Measurements from ENCODE around the gene IFT43.

IFT43 gene

GRCh38 chr14:76093077-76093476, 107.5 kb downstream of the IFT43 start:
- H3K9me3 Mint-ChIP-seq, result no peaks in the 10 kb centered on the region
- no peak for ATAC-seq

GRCh38 chr14:76096257-76096656, 110.7 kb downstream of the IFT43 start:
- Mint-ChIP-seq H3K4me1 (no peaks in the 10 kb centered on the region), H3K27ac (no peak overlapping the region), H3K9me3 (no peaks in the 10 kb centered on the region), H3K36me3 (no peaks in the 10 kb centered on the region), H3K27me3 (peaks cover 20% of the 10 kb centered on the region), H3K4me3 (no peak overlapping the region)
- ATAC-seq, result no peak

More at GRCh38 chr14:76093077-76093476, 107.5 kb downstream of the IFT43 start:
- Mint-ChIP-seq H3K4me3 (no peak overlapping the region), H3K27me3 (no peaks in the 10 kb centered on the region), H3K4me1 (no peaks in the 10 kb centered on the region), H3K36me3 (no peaks in the 10 kb centered on the region), H3K27ac (no peak overlapping the region)

- H3K4me1 Mint-ChIP-seq, result no peaks in the 10 kb centered on the region
- H3K36me3 Mint-ChIP-seq, result no peaks in the 10 kb centered on the region
- H3K4me3 Mint-ChIP-seq, result no peak overlapping the region
- peaks cover 33% of the 10 kb centered on the region for H3K27me3 Mint-ChIP-seq
- H3K27ac Mint-ChIP-seq, result no peak overlapping the region
- no peak for ATAC-seq
- H3K9me3 Mint-ChIP-seq, result no peaks in the 10 kb centered on the region
Measured at GRCh38 chr14:76097547-76097946, 112.0 kb downstream of the IFT43 start.

- no peak for ATAC-seq
Measured at GRCh38 chr14:76098047-76098446, 112.5 kb downstream of the IFT43 start.

GRCh38 chr14:76098916-76099675, 113.5 kb downstream of the IFT43 start:
- Mint-ChIP-seq H3K27me3 (peaks cover 47% of the 10 kb centered on the region), H3K36me3 (no peaks in the 10 kb centered on the region), H3K9me3 (no peaks in the 10 kb centered on the region), H3K27ac (no peak overlapping the region), H3K4me3 (no peak overlapping the region), H3K4me1 (no peaks in the 10 kb centered on the region)
- no peak for ATAC-seq

More at GRCh38 chr14:76098047-76098446, 112.5 kb downstream of the IFT43 start:
- peaks cover 36% of the 10 kb centered on the region for H3K27me3 Mint-ChIP-seq
- no peak overlapping the region for H3K27ac Mint-ChIP-seq
- H3K9me3 Mint-ChIP-seq, result no peaks in the 10 kb centered on the region
- H3K36me3 Mint-ChIP-seq, result no peaks in the 10 kb centered on the region
- no peak overlapping the region for H3K4me3 Mint-ChIP-seq
- no peaks in the 10 kb centered on the region for H3K4me1 Mint-ChIP-seq

GRCh38 chr14:76100236-76100635, 114.7 kb downstream of the IFT43 start:
- no peak for ATAC-seq
- Mint-ChIP-seq H3K36me3 (no peaks in the 10 kb centered on the region), H3K4me1 (no peaks in the 10 kb centered on the region), H3K9me3 (no peaks in the 10 kb centered on the region), H3K27ac (no peak overlapping the region), H3K4me3 (no peak overlapping the region), H3K27me3 (peaks cover 58% of the 10 kb centered on the region)

GRCh38 chr14:76101391-76102379, 116.1 kb downstream of the IFT43 start:
- Mint-ChIP-seq H3K4me1 (no peaks in the 10 kb centered on the region), H3K27me3 (peaks cover 73% of the 10 kb centered on the region), H3K36me3 (no peaks in the 10 kb centered on the region), H3K9me3 (no peaks in the 10 kb centered on the region), H3K4me3 (no peak overlapping the region), H3K27ac (no peak overlapping the region)
- ATAC-seq, result no peak

GRCh38 chr14:76104802-76105355, 119.3 kb downstream of the IFT43 start:
- H3K9me3 Mint-ChIP-seq, result peaks cover 6% of the 10 kb centered on the region
- no peak overlapping the region for H3K27ac Mint-ChIP-seq
- no peaks in the 10 kb centered on the region for H3K4me1 Mint-ChIP-seq
- H3K36me3 Mint-ChIP-seq, result no peaks in the 10 kb centered on the region
- ATAC-seq, result no peak
- H3K27me3 Mint-ChIP-seq, result peaks cover 82% of the 10 kb centered on the region
- H3K4me3 Mint-ChIP-seq, result no peak overlapping the region

- Mint-ChIP-seq H3K9me3 (peaks cover 6% of the 10 kb centered on the region), H3K4me1 (no peaks in the 10 kb centered on the region), H3K27me3 (peaks cover 75% of the 10 kb centered on the region), H3K4me3 (no peak overlapping the region), H3K36me3 (no peaks in the 10 kb centered on the region), H3K27ac (no peak overlapping the region)
- ATAC-seq, result no peak
Measured at GRCh38 chr14:76106188-76106587, 120.6 kb downstream of the IFT43 start.

GRCh38 chr14:76109087-76109880, 123.7 kb downstream of the IFT43 start:
- H3K4me1 Mint-ChIP-seq, result no peaks in the 10 kb centered on the region
- H3K9me3 Mint-ChIP-seq, result peaks cover 10% of the 10 kb centered on the region
- H3K27me3 Mint-ChIP-seq, result peaks cover 59% of the 10 kb centered on the region
- ATAC-seq, result no peak
- H3K36me3 Mint-ChIP-seq, result no peaks in the 10 kb centered on the region
- H3K27ac Mint-ChIP-seq, result no peak overlapping the region
- H3K4me3 Mint-ChIP-seq, result no peak overlapping the region

- Mint-ChIP-seq H3K4me1 (no peaks in the 10 kb centered on the region), H3K27me3 (peaks cover 30% of the 10 kb centered on the region), H3K36me3 (no peaks in the 10 kb centered on the region), H3K4me3 (no peak overlapping the region), H3K27ac (no peak overlapping the region), H3K9me3 (peaks cover 10% of the 10 kb centered on the region)
- no peak for ATAC-seq
Measured at GRCh38 chr14:76112889-76113624, 127.5 kb downstream of the IFT43 start.

GRCh38 chr14:76113691-76114090, 128.1 kb downstream of the IFT43 start:
- H3K36me3 Mint-ChIP-seq, result no peaks in the 10 kb centered on the region
- no peak for ATAC-seq
- H3K9me3 Mint-ChIP-seq, result peaks cover 6% of the 10 kb centered on the region
- H3K4me1 Mint-ChIP-seq, result no peaks in the 10 kb centered on the region
- peaks cover 24% of the 10 kb centered on the region for H3K27me3 Mint-ChIP-seq
- no peak overlapping the region for H3K4me3 Mint-ChIP-seq
- H3K27ac Mint-ChIP-seq, result no peak overlapping the region

- ATAC-seq, result no peak
- Mint-ChIP-seq H3K9me3 (peaks cover 3% of the 10 kb centered on the region), H3K27ac (no peak overlapping the region), H3K4me1 (no peaks in the 10 kb centered on the region), H3K4me3 (no peak overlapping the region), H3K27me3 (peaks cover 22% of the 10 kb centered on the region), H3K36me3 (no peaks in the 10 kb centered on the region)
Measured at GRCh38 chr14:76115010-76115422, 129.5 kb downstream of the IFT43 start.

GRCh38 chr14:76117789-76118484, 132.4 kb downstream of the IFT43 start:
- ATAC-seq, result no peak
- Mint-ChIP-seq H3K9me3 (peaks cover under 1% of the 10 kb centered on the region), H3K27ac (no peak overlapping the region), H3K4me1 (no peaks in the 10 kb centered on the region), H3K27me3 (peaks cover 16% of the 10 kb centered on the region), H3K4me3 (no peak overlapping the region), H3K36me3 (no peaks in the 10 kb centered on the region)
